GM19351 (cell line): Measurements from ENCODE around the gene SLC1A7.

ENCODE experiments used
- ATAC-seq: cut with Tn5 transposase; IDR thresholded peaks from one replicate; pipeline ENCODE4 v1.9.1; 2021; ENCODE audit warnings: mild to moderate bottlenecking, moderate library complexity; ENCODE audit not compliant: unreplicated experiment

The SLC1A7 gene

DNA sequence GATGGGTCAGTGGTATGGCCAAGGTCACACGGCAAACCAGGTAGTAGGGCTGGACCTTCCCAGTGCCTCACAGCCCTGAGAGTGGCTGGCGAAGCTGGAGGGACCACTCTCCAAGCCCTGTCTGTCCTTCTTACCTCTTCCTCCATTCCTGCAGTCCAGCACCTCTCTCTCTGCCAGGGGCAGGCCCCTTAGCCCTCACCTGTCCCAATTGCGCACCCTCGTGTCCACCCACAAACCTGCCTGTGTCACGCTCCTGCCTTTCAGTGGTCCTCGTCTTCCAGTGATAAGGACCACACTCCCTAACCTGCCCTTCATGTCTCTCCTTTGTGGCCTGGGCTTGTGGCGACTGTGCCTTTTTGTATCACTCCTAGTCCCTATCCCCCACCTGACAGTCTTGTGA is 77.0 kb downstream of the SLC1A7 start:
- ATAC-seq, result no peak

DNA sequence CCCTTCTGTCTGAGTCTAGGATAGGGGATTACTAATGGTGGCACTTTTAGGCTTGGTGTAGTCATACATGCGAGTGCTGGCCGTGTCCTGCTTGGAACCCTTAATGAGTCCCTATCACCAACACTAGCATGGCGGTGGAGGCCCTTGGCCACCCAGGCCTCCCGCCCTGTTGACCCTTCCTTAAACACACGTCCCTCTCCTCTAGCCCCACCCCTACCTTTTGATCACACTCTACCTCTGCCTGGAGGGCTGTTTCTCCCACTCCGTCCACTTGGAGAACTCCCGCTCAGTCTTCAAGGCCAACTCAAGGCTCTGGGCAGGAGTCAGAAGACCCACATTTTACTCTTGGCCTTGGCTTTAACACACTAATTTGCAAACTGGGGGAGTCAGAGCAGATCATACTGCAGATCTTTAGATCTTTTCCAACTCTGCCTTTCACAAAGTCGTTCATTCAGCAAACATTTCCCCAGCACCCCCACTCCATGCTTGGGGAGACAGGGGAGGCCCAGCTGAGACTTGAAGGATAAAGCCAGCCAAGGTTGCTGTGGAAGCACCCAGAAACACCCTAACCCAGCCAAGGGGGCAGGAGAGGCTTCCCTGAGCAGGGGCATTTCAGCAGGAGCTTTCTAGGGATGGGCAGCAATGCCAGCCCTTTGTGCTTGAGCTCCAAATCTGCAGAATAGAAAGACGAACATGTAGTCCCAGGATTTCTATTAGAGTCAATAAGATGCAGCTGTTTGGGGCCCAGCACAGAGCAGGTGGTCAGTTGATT is 78.5 kb downstream of the SLC1A7 start:
- ATAC-seq, result no peak

DNA sequence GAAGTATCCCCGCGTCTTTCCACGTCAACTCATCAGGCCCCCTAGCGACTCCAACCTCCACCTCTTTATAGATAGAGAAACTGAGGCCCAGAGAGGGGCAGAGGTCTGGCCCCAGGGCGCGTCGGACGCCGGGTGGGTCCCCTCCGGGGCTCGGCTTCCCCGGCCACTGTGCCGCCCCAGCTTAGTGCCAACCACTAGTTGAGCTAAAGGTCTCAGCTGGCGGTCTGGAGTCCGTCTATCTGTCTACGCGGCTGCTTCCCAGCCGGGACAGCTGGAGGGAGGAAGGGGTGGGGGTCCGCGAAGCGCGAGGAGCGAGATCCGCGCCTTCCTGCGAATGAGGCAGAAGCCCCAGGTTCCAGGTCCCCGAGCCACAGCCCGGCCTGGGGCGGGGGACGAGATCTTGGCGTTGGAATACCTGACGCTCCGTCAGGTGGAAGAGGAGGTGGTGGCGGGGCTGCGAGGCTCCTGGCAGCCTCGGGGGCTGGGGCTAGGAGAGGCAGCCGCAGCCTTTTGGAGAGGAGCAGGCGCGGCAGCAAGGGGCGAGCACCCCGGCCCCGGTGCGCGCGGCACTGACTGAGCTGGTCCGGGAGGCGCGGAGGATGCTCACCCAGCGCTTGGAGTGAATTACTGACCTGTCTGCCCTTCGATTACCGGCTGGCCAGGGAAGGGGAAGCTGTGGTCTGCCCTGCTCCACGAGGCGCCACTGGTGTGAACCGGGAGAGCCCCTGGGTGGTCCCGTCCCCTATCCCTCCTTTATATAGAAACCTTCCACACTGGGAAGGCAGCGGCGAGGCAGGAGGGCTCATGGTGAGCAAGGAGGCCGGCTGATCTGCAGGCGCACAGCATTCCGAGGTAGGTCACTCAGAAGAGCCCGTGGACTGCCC is 79.5 kb downstream of the SLC1A7 start:
- no peak for ATAC-seq

DNA sequence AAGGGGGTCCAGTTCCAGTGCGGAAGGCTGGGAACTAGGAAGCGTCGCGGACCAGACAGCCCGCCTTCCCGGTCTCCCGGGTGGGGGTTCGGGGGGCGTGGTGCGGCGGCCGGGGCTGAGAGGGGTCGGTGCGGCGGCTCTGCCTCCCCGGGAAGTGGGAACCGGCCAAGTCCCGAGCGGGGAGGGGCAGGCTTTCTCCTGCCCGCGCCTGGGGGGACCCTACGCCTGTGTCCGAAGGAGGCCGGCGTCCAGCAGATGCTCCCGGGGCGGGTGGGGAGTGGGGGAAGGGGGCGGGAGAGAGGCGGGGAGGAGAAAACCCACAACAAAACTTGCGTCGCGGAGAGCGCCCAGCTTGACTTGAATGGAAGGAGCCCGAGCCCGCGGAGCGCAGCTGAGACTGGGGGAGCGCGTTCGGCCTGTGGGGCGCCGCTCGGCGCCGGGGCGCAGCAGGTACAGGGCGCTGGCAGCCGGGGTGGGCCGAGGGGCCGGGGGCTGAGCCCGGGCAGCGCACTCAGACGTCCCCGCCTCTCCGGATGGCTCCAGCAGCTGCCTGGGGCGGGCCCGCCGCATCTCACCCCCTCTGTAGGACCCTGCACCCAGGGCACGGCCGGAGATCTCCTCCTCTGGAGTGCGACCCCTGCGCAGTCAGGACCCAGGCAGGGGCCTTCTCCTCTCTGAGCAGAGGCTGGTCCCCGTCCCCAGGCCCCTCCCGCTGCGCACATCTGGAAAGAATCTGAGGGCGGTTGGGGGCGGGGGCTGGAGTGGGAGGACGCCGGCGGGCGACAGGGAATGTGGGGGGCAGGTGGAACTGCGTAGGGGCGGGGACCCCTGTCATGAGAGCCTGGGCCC is 80.4 kb downstream of the SLC1A7 start, which contains the start of gene PODN:
PODN (plus strand) TSS at position 355 of the 849 bp plus-strand sequence. CDS start 7,643 bp downstream, outside the sequence.
- ATAC-seq, result no peak

DNA sequence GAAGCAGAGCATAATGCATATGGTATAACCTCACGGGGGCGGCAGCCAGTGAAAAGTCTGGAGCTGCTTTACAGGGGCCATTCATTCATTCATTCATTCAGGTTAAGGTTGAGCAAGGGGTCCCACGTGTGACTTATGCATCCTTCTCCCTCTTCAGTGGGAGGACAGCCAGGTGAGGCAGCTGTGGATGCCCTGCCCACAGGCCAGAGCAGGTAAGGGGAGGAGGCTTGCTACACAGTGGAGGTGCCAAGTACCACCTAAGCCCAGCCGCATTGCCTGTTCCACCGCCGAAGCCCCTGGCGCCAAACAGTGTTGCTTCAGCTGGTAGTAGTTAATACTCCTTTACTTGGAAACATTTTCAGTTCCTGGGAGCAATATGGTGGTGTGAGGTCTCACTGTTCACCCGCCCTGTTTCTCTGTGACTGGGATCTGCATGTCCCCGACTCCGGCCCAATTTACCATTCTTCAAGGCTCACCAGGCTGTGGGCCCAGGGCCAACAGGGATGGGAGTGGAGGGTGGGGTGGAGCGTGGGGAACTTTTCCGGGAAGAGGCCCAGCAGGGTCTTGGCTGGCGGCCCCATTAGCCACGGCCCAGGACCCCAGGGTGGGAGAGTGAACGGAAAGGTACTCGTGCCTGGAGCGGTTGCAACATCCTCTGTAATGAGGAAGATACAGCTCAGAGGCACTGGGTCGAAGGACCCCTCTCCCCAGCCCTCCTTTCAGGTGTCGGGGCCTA is 81.1 kb downstream of the SLC1A7 start:
- ATAC-seq, result no peak

DNA sequence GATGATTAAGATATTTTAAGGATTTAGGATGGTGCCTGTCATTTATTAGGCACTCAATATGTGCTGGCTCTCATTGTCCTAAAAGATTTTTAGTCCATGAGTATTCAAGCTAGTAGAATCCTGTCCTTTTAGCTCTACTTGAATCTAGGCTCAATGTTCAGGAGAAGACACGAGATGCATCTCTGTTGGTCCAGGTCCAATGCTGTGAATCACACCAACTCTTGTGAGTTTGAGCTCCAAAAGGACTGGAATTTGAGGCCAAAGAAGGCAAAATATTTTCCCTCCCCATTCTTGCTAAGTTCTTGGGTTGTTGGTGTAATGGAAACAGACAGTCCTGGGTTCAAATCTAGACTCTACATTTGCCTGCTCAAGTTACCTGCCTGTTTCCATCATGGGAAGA is 81.9 kb downstream of the SLC1A7 start:
- no peak for ATAC-seq

DNA sequence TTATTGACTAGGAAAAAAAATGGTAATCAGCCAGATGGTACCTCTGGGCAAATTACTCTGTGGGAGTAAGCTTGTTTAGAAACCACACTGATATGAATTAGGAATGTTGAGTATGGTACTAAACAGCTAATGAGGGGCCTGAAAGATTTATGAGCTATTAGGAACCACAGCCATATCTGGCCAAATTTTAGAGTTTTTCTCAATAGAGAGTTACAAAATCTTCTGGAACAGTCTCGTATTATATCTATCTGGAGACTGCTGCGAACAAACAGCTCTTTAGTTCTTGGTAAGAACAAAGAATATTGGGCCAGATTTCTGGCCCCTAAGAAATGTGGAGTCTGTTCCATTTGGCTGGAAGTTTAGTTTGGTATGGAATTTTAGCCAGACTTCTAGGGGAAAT is 85.3 kb downstream of the SLC1A7 start:
- ATAC-seq, result no peak

DNA sequence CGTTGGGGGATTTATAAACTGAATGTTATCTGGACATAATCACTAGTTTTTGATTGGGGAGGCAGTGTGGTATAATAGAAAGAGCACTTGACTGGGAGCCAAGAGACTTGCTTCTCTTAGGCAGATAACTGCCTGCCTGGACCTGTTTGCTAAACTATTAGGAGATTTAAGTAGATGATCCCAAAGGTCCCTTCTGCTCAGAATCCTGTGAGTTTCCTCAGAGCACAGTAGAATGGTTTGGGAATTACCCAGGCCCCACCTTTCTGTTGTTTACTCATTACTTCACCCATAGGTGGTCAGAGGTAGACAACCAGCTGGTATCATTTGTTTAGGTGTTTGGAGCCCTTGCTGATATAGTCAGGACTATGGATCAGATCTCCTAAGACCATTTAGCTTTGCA is 90.8 kb downstream of the SLC1A7 start:
- no peak for ATAC-seq

DNA sequence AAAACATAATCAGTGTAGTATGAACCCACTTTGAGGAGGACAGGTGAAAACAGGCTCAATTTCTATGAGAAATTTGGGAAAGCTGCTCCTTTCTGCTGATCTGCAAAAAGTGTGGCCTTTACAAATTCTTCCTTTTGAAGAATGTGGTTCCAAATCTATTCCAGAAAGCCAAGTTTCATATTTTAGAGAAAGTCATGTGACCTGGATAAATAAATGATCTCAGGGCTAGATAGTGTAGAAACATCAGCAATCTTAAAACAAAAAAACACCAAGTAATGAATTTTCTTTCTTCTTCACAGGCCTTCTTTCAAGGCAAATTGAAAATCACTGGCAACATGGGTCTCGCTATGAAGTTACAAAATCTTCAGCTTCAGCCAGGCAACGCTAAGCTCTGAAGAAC is 92.1 kb downstream of the SLC1A7 start:
- no peak for ATAC-seq

DNA sequence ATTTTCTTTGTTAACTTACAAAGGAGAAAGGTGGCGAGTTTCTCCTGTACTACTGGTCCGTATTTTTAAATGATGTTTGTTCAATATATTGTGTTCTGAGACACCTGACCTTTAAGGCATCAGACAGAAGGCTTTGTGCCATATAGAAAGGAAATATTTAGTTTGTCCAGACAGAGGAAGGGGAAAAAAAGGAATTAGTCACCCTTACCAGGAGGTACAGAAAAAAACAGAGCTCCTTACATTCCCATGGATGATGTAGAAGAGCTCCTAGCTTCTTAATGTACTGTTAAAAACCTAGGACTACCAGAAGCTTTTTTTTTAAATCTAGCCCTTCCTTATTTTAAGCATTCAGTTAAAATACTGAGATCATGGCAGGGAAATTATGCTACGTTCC is 92.9 kb downstream of the SLC1A7 start:
- no peak for ATAC-seq

DNA sequence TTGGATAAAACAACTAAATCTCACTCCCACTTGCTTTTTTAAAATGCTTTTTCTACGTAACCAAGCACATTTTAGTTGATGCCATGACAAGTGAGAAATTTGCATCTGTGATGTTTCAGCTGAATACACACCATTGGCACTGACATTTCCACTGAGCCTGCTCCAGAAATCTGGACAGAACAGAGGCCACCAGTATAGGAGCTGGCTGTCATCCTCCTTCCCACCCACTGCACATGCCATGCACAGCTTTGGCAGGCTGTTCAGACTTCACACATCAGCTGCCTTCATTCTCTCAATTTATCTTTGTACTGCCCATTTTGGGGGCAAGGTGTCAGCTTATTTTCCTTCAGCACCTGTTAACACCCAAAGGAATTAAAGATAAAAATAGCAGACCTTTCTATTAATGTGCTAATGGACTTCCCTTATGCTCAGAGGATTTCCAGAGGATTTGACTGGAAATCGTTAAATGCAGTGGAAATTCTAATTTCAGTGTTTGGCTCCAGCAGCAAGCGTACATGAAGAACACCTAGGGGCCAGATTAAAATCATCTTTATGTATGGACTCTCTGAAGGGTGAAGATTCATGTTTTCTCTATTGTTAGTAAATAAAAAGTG is 93.4 kb downstream of the SLC1A7 start:
- ATAC-seq, result no peak

DNA sequence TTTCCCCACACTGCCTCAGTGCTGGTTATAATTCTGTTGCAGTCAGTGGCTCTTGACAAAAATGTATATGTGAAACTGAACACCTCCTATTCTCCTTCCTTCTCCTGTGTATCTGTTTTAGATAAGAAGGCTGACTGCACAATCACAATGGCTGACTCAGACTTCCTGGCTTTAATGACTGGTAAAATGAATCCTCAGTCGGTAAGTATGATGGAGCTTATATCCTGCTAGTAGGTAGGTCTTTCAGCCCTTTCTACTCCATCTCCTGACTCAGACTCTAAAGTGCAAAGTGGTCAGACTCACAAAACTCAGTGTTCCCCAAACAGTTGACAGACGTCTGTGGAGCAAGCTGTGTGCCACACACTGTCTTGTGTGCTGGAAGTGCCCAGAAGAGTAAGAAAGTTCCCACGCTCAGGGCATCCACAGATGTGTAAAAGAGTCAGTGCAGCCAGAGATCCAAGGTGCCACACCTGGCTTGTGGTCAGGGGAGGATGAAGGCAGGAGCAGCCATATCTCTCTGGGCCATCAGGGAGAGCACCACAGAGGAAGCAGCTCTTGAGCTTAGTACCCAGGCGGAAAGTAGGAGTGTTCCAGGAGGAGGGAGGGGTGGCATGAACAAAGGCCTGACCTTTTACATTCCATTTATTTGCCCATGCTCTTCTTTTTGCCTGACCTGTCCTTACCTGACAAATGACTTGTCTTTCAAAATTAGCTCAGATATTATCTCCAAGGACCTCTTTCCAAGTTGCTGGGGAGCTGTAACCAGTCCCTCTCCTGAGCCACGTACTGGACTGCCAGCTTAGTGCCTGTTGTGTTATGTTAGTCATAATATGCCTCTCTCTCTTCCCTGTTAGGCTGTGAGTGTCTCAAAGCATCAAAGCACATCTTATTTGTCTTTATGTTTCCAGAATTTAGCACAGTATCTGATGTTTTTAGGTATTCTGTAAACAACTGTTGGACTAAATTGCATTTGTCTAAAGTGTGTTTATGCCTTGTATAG is 94.4 kb downstream of the SLC1A7 start:
- ATAC-seq, result no peak

DNA sequence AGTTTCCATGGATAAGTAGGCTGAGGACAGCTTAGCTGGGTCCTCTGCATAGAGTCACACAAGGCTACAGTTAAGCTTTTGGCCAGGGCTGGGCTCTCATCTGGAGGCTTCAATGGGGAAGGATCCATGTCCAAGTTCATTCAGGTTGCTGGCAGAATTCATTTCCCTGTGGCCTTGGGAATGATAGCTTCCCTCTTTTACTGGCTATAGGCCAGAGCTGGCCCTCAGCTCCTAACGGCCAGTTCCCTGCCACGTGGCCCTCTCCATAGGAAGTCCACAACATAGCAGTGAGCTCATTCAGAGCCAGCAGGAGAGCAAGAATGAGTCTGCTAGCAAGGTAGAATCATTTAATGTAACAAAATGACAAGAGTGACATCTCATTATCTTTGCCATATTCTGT is 95.5 kb downstream of the SLC1A7 start:
- no peak for ATAC-seq

DNA sequence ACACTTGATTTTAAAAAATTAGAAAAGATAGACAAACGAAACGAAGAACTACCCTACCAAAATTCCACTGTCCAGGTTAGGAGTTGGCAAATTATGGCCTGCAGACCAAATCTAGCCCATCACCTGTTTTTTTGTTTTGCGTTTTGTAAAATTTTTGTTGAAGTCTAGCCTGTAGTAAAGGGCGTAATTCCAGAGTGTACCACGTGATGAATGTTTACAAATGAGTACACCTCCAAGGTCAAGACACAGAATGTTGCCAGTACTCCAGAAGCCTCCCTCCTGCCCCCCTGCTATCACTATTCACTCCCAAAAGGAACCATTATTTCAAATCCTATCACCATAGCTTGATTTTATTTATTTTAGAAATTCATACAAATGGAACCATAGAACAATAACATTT is 97.5 kb downstream of the SLC1A7 start:
- ATAC-seq, result no peak

DNA sequence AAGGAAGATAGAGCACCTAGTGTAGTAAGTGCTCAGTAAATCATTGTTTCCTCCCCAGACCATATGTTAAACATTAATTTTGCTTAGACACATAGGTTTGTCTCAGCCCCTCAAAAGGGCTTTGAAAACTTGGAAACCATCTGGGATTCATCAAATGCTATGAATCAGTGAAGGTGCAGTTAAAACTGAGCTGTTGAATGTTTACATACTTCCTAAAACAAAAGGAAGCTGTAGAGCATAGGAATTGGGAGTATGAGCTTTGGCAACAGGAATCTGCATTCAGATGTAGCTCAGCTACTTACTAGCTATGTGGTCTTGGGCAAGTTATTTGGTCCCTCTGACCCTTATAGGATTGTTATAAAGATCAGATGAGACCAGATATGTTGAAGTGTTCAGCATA is 99.2 kb downstream of the SLC1A7 start:
- no peak for ATAC-seq

DNA sequence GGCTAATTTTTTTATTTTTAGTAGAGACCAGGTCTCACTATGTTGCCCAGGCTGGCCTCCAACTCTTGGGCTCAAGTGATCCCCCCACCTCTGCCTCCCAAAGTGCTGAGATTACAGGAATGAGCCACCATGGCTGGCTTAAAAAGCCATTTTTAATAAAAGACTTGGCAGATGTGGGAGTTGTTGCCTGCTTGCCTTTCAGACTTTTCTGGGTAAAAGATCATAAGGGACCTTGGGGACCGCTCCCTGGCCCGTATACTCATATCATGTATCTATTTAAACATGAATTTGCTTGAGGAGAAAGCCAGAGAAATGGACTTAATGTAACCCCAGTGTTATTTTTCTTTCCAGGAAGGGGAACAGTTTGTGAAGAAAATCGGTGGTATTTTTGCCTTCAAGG is 103.9 kb downstream of the SLC1A7 start:
- ATAC-seq, result no peak
